ENCODE results near the gene TBX10.

The TBX10 gene

DNA sequence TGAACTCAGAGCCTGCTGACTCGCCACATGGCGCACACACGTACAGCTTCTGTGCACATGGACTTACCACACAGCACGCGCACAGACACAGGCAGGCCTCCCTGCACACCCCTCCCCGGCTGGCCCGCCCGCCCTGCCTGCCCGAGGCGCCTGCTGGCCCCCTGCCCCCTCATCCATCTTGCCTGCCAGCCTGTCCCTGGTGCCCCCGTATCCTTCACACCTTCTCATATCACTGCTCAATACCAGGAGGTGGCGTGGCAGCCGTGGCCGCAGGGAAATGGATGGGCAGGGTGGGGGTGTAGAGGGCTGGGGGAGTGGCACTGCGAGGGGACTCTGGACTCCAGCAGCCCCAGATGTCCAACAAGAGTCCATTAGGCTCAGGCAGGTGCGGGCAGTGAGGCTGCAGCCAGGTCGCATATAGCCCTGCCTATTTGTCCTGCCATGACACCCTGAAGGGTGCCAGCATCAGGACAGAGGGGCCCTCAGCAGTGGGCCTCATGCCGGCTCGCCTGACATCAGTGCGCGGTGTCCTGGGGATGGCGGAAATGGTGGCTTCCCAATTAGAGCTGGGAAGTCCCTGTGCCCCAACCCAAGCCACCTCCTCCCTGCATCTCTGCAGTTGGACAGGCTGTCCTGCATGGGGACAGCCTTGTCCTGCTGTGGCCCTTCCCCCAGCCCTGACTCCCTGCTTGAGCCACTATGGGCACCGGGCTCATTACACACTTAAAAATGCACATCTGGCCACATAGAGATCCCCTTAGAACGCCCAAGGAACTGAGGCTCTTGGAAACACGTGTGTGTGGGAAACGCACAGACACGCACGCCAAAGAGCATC lies 2.0 kb upstream of the TBX10 start:
- TF ChIP-seq GATA2 (IDR thresholded peaks at IDR 0.05; ENCODE audit: low read depth, low read length) (no peak), GATA3 (IDR thresholded peaks at IDR 0.05; ENCODE audit: low read depth, low read length) (no peak)

- TF ChIP-seq GATA3 (IDR thresholded peaks at IDR 0.05; ENCODE audit: low read depth, low read length) (no peak), GATA2 (IDR thresholded peaks at IDR 0.05; ENCODE audit: low read depth, low read length) (no peak)
Measured at GRCh38 chr11:67640758-67641337, 1.3 kb upstream of the TBX10 start.

DNA sequence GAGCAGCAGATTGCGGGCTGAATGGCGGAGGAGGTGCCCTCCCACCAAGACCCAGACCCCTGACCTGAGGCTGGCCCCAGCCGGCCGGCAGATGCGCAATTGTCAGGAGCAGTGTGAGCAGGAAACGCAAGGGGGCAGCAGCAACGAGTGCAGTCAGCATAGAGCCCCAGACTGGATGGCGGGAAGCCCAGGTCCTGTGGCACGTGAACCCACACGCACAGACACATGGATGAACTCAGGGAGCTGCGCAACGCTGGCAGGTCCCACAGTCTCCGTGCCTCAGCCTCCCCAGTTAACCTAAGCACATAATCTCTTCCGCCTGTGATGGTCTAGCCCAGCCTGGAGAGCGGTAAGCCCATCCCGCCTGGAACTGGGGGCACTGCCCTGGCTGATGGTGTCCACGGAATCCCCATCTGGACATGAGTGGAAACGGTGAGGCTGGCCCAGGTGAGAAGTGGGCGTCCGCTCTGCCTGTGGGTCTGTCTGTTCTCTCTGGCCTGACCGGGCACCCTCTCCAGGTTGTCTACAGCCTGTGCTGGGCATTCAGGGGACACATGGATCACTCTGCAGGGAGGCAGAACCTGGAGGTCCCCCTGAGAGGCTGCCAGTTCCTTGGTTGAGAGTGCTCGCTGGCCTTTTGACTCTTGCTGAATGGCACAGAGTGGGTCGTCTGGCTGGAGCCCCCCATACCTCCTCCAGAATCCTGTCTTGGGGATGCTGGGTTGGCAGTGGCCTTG lies 626 bp upstream of the TBX10 start:
- TF ChIP-seq GATA2 (IDR thresholded peaks at IDR 0.05; ENCODE audit: low read depth, low read length) = no peak
- TF ChIP-seq GATA3 (IDR thresholded peaks at IDR 0.05; ENCODE audit: low read depth, low read length) = no peak

- TF ChIP-seq GATA3 (IDR thresholded peaks at IDR 0.05; ENCODE audit: low read depth, low read length) (no peak), GATA2 (IDR thresholded peaks at IDR 0.05; ENCODE audit: low read depth, low read length) (no peak)
Measured at GRCh38 chr11:67638535-67639437, 777 bp downstream of the TBX10 start.

DNA sequence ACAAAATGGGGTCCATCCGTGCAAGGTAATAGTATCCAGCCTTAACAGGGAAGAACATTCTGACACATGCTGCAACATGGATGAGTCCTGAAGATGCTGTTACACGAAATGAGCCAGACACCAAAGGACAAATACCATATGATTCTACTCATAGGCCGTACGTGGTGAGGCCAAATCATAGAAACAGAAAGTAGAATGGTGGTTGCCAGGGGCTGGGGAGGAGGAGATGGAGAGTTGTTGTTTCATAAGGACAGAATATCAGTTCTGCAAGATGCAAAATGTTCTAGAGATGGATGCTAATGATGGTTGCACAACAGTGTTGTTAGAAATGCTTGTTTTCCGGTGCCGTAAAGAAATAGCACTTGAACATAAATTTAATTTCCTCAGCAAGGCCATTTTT lies 2.6 kb downstream of the TBX10 start:
- TF ChIP-seq GATA2 (IDR thresholded peaks at IDR 0.05; ENCODE audit: low read depth, low read length) (no peak), GATA3 (IDR thresholded peaks at IDR 0.05; ENCODE audit: low read depth, low read length) (no peak)

DNA sequence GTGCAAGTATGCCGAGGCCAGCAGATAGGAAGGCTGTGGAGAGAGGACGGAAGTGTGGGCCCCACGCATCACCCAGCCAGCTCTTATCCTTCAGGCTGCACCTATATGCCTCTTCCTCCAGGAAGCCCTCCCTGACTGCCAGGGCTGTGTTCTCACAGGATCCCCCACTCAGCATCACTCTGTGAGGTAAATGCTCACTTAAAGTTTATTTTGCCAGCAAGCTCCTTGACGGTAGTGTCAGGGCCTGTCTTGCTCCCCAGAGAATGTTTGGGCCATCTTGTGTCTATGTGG lies 4.4 kb downstream of the TBX10 start:
- TF ChIP-seq GATA2 (IDR thresholded peaks at IDR 0.05; ENCODE audit: low read depth, low read length) = no peak

DNA sequence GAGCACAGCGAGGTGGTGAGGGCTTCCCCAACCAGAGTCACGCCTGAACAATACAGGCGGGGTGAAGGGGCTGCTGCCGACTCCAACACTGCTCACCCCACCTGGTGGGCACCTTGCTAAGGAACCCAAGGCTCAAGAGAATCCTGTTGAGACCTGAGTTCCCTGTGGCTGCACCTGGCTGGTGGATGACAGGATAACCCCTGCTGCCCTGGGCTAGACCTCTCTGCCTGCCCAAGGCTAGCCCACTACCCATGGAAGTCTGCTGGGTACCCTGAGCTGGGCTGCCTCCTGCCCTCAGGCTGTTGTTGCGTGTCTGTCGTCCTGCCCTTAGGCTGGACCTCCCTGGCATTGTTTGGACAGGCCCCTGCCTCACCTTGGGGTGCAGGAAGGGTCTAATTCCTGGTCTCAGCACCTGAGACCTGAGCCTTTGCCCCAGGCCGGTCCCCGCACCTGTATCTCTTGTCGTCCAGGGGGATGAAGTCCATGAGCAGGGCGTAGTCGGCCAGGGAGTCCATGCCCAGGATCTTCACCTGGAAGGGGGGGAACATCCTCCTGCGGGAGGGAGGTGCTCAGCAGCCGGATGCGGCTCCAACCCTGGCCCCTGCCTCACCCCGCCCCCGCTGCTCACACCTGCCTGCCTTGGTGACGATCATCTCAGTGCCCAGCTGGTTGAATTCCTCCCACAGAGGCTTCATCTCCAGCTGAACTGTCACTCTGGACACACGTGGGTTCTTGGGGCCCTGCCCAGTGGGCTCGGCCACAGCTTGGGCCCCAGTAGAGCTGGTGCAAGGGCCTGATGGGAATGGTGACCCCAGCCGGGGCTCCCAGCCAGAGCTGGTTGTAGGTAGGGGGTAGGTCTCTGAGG lies 5.0 kb downstream of the TBX10 start:
- no peak for TF ChIP-seq GATA2 (IDR thresholded peaks at IDR 0.05; ENCODE audit: low read depth, low read length)
- TF ChIP-seq GATA3 (IDR thresholded peaks at IDR 0.05; ENCODE audit: low read depth, low read length) = no peak

DNA sequence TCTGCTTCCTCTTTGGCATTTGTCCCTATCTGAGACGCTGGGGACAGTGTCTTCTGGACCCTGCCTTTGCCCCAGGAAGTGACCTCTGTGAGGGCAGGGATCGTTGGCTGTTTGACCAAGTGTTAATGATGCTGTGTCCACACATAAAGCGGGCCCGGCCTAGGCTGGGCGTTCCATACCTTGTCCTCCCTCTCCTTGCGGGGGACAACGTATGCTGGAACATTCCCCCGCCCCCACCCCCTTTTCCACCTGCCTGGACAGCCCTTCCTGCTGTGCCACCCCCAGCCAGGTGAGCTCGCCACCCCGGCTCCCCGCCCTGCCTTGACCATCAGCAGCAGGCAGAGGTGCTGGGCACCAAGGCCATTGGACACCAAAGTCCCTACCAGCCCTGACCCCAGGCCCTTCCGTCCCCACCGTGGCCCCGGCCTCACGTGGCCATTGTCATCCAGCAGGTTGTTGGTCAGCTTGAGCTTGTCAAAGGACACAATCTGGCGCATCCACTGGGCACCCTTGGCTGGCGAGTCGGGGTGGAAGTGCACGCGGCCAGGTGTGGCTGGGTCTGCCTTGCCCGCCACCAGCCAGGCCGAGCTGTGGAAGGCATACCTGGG lies 5.7 kb downstream of the TBX10 start:
- TF ChIP-seq GATA2 (IDR thresholded peaks at IDR 0.05; ENCODE audit: low read depth, low read length) (no peak), GATA3 (IDR thresholded peaks at IDR 0.05; ENCODE audit: low read depth, low read length) (no peak)

DNA sequence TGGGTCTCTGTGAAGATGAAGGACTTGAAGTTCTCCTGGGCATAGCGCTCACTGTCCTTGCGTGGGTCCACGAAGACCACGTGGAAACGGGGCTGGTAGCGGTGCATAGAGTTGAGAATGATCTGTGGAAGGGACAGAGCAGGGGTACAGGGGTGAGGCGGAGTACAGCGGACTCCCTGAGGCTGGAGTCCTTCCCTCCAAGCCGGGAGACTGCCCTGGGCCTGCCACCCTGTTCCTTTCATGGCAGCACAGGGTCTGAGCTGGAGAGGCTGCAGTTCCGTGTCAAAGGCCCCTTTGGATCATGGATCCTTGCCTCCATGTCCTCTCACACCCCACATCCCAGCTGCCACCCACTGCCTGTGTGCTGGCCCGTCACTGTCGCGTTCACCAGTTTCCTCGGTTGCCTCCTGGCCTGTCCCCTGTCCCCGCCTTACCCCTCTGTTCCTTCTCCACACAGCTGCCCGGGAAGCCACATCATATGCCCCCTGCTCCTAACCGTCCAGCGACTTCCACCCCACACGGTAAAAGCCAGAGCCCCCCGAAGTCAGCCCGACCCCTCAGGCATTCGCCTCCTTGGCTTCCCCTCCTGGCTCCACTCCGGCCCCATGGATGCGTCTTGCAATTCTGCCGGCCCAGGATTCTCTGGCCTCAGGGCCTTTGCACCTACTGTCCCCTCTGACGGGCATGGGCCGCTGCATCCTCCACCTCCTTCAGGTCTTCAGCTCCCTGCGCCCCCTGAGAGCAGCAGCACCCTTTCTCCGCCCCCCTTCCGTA lies 6.4 kb downstream of the TBX10 start:
- TF ChIP-seq GATA3 (IDR thresholded peaks at IDR 0.05; ENCODE audit: low read depth, low read length) = no peak

DNA sequence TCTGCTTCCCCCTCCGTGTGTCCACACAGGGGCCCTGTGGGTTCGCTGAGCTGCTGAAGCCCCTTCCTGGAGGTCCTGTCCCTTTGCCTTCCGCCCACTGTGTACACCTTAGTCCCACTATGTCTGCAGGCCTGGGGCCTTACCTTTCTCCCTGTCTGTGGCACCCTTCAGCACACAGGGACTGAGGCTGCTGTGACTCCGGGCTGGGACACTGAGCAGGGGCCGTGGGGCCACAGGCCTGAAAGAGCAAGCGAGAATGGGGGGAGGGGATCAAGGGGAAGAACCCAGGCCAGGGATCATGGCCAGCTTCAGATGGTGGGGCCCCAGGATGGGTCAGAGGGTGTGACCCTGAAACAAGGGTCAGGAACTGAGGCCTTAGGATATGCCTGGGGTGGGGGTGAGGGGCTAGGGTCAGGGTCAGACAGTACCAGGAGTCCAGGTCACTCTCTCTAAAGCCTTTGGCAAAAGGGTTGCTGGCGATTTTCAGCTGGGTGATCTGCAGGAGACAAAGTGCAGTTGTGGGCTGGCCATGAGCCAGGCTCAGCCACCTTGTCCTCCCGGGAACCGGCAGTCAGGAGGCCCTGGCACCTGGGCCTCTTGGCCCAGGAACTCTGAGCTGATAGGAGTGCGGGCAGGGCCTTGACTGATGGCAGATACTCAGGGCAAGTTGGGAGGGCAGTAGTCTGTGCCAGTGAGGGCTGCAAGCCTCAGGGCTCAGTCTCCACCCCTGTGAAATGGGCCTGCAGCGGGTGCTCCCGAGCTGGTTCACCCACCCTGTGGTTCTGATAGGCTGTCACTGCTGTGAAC lies 7.2 kb downstream of the TBX10 start:
- no peak for TF ChIP-seq GATA3 (IDR thresholded peaks at IDR 0.05; ENCODE audit: low read depth, low read length)
- no peak for TF ChIP-seq GATA2 (IDR thresholded peaks at IDR 0.05; ENCODE audit: low read depth, low read length)

GRCh38 chr11:67631853-67632174 lies 7.7 kb downstream of the TBX10 start:
- TF ChIP-seq GATA2 (IDR thresholded peaks at IDR 0.05; ENCODE audit: low read depth, low read length) (no peak), GATA3 (IDR thresholded peaks at IDR 0.05; ENCODE audit: low read depth, low read length) (no peak)

DNA sequence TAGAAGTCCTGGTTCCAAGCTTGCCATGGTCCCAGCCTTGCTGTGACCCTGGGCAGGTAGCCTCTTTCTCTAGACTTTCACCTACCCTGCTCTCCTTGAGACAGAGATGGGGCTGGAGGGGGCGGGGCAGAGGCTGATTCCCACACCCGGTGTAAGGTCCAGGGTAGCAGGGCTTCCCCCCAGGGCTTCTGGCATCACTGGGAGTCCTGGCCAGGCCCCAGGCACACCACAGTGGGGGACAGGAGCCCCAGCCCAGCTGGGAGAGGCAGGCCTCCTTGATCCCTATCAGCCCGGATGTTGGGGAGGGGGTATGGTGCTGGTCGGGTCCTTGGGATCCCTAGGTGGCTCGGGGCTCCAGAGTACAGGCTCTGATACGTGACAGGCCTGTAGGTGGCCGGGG lies 8.2 kb downstream of the TBX10 start:
- TF ChIP-seq GATA3 (IDR thresholded peaks at IDR 0.05; ENCODE audit: low read depth, low read length) = no peak
- peak; percentile 57 for TF ChIP-seq GATA2 (IDR thresholded peaks at IDR 0.05; ENCODE audit: low read depth, low read length)
